ENCODE measurements around the gene TOX3.
A peak's percentile ranks its signal among the peaks of the same experiment; 100 is the strongest.

The TOX3 gene

GRCh38 chr16:52581530-52581929 is 34.6 kb upstream of the TOX3 start:
- TF ChIP-seq CTCF (IDR thresholded peaks at IDR 0.05) (peak; percentile 76), ZFX (IDR thresholded peaks at IDR 0.05; ENCODE audit: borderline replicate concordance) (no peak)
- H3K27ac ChIP-seq, result peak overlapping the region; percentile 95

GRCh38 chr16:52580488-52580887 is 33.5 kb upstream of the TOX3 start:
- peak overlapping the region; percentile 95 for H3K27ac ChIP-seq
- TF ChIP-seq CTCF (IDR thresholded peaks at IDR 0.05) (no peak), ZFX (IDR thresholded peaks at IDR 0.05; ENCODE audit: borderline replicate concordance) (no peak)

- TF ChIP-seq ZFX (IDR thresholded peaks at IDR 0.05; ENCODE audit: borderline replicate concordance), result no peak
- no peak for TF ChIP-seq CTCF (IDR thresholded peaks at IDR 0.05)
Measured at GRCh38 chr16:52578829-52579498, 32.0 kb upstream of the TOX3 start.

GRCh38 chr16:52578007-52578828 is 31.3 kb upstream of the TOX3 start:
- TF ChIP-seq ZFX (IDR thresholded peaks at IDR 0.05; ENCODE audit: borderline replicate concordance) (no peak), CTCF (IDR thresholded peaks at IDR 0.05) (no peak)
- H3K27ac ChIP-seq, result peak overlapping the region; percentile 95

More at GRCh38 chr16:52578829-52579498, 32.0 kb upstream of the TOX3 start:
- H3K27ac ChIP-seq, result peak overlapping the region; percentile 95

- H3K27ac ChIP-seq, result peak overlapping the region; percentile 95
- TF ChIP-seq ZFX (IDR thresholded peaks at IDR 0.05; ENCODE audit: borderline replicate concordance) (no peak), CTCF (IDR thresholded peaks at IDR 0.05) (no peak)
Measured at GRCh38 chr16:52577130-52577706, 30.3 kb upstream of the TOX3 start.

GRCh38 chr16:52573365-52574299 is 26.7 kb upstream of the TOX3 start:
- peak overlapping the region; percentile 95 for H3K27ac ChIP-seq
- no peak for TF ChIP-seq ZFX (IDR thresholded peaks at IDR 0.05; ENCODE audit: borderline replicate concordance)
- TF ChIP-seq CTCF (IDR thresholded peaks at IDR 0.05), result no peak
